ENCODE data around the gene DYNLL1.

DNA sequence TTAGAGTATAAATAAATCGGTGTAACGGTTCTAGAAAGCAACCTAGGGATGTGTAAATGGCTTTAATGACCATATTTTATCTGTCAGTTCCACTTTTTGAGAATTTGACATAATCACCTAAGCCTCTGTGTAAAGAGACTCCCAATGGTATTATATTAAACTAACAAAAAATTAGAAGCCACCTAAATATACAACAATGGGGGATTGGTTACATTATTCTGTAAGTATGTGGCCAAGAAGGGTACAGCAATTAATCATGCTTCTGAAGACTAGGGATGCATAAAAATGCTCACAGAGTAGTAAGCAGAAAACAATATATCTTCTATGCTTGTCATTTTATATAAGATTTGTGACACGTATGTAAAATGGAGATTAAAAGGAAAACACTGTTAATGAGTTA, 48.8 kb downstream of the DYNLL1 start:
- TF ChIP-seq EZH2 (IDR thresholded peaks at IDR 0.05; ENCODE audit: insufficient read depth, poor library complexity, severe bottlenecking) (no peak), EZH2phosphoT487 (IDR thresholded peaks at IDR 0.05; ENCODE audit: insufficient read depth, low read depth) (no peak)

All from GM23248 (cell line).